ENCODE results near the gene ZFAND3. TPM values are rescaled to one million over a fixed set of nuclear protein-coding genes. Genes with fewer than 3 reads are reported as not detected.

ZFAND3 gene
- total and polyA plus RNA-seq, 10 of the 15 experiments (the other 5 are each of a cell fraction or from before 2014, with no cell fraction given): 0.90 to 34.4 (median 16.3) TPM

DNA sequence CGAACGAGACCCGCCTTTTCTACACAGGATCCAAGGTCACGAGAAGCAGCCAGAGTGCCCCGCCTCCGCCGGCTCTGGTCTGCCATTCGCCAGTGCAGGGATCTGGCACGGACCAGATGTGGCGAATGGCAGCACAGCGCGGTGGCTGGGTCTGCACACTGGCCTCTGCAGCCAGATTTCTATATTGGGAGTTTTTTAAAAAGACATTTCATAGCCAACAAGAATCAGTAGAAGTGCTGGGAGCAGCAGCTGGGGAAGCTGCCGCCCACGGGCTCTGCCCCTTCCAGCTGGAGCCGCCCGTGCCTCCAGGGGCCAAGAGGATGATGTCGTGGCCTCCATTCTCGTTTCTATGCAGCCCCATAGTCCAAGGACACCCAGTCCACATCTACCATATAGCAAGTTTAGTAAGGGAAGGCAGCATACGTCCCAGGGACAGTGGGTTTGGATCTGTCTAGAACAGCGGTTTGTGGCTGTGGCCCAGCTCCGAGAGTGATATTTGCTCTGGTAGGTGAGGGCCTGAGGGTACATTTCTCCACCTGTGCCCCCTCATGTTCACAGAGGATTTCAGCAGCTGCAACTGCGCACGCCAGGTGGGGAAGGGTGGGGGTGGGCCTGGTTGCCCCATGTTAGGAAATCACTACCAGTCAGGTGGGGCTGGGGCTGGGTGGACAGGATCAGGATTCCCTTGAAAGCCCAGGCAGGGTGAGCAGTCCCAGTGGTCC is 333.7 kb downstream of the ZFAND3 start:
- in situ Hi-C loops (cut with MboI): no loop called here
- FAIRE-seq (no peak), ATAC-seq (no peak), DNase-seq (ENCODE audit: low read depth, low spot score) (no peak)
- H3K4me1 ChIP-seq (ENCODE audit: control insufficient read depth, insufficient read depth, low read length): no peaks in the 10 kb centered on the region
- H4K20me1 ChIP-seq (ENCODE audit: control insufficient read depth, insufficient read depth): 0 out of 2 replicates have a peak, but pooled peaks cover 2% of the 10 kb centered on the region
- H3K79me2 ChIP-seq (ENCODE audit: control insufficient read depth, insufficient read depth, low read length): no peaks in the 10 kb centered on the region
- no peak overlapping the region for H3K4me2 ChIP-seq (ENCODE audit: control insufficient read depth, insufficient read depth)
- 90% methylated on average over 23 of the region's 23 CpGs for WGBS (ENCODE audit: insufficient coverage, insufficient replicate concordance, low lambda C conversion rate, missing lambda C conversion rate)
- CTCF ChIA-PET: interaction anchor here (1.0 kb wide), 1 partner anchor 628 kb away, joined by 3 read pairs; no protein-coding TSS in a partner anchor
- POLR2A ChIA-PET: no interaction called here
- no peak overlapping the region for H2AFZ ChIP-seq (ENCODE audit: control insufficient read depth, low read depth, low read length)
- no peak overlapping the region for H3K4me3 ChIP-seq
- SMC1A ChIA-PET (ENCODE audit: uncharacterized antibody, unreplicated experiment): no interaction called here
- BruUV-seq (replicated peaks): TSS peak; percentile 56
- intact Hi-C loops (cut with micrococcal nuclease; ENCODE audit: unreplicated experiment): no loop called here
- H3K27me3 ChIP-seq (replicated peaks in 1 of 2; ENCODE audit: control insufficient read depth in 2 of 2, insufficient read depth in 2 of 2, low read length in 1 of 2): no peaks in the 10 kb centered on the region
- RAD21 ChIA-PET (ENCODE audit: unreplicated experiment): no interaction called here
- H3K36me3 ChIP-seq (ENCODE audit: control insufficient read depth in 2 of 2, insufficient read depth in 2 of 2, low read length in 1 of 2): peaks cover 5 to 6% of the 10 kb centered on the region in 2 experiments; a peak in 3 of 4 replicates
- H3K9ac ChIP-seq (ENCODE audit: control insufficient read depth, insufficient read depth, low read length): no peak overlapping the region
- TF ChIP-seq, protein P1, sequence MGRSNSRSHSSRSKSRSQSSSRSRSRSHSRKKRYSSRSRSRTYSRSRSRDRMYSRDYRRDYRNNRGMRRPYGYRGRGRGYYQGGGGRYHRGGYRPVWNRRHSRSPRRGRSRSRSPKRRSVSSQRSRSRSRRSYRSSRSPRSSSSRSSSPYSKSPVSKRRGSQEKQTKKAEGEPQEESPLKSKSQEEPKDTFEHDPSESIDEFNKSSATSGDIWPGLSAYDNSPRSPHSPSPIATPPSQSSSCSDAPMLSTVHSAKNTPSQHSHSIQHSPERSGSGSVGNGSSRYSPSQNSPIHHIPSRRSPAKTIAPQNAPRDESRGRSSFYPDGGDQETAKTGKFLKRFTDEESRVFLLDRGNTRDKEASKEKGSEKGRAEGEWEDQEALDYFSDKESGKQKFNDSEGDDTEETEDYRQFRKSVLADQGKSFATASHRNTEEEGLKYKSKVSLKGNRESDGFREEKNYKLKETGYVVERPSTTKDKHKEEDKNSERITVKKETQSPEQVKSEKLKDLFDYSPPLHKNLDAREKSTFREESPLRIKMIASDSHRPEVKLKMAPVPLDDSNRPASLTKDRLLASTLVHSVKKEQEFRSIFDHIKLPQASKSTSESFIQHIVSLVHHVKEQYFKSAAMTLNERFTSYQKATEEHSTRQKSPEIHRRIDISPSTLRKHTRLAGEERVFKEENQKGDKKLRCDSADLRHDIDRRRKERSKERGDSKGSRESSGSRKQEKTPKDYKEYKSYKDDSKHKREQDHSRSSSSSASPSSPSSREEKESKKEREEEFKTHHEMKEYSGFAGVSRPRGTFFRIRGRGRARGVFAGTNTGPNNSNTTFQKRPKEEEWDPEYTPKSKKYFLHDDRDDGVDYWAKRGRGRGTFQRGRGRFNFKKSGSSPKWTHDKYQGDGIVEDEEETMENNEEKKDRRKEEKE (IDR thresholded peaks at IDR 0.05): no peak
- no peak for TF ChIP-seq RBBP5 (conservative IDR thresholded peaks at IDR 0.05)
- TF ChIP-seq NR2C2 (IDR thresholded peaks at IDR 0.05; ENCODE audit: borderline replicate concordance, control insufficient read depth, insufficient read length, low read depth): no peak
- no peaks in the 10 kb centered on the region for H3K9me3 ChIP-seq (replicated peaks; ENCODE audit: control insufficient read depth, insufficient read depth, low read length)
- H3K27ac ChIP-seq (ENCODE audit: control insufficient read depth, insufficient read depth): no peak overlapping the region
